ENCODE results near the gene HAUS3.
"Not testable (repeated sequence)": the region's sequence is repeated elsewhere in the genome, so short reads cannot be mapped to it uniquely, and the experiment has no call there.

HAUS3 gene

DNA sequence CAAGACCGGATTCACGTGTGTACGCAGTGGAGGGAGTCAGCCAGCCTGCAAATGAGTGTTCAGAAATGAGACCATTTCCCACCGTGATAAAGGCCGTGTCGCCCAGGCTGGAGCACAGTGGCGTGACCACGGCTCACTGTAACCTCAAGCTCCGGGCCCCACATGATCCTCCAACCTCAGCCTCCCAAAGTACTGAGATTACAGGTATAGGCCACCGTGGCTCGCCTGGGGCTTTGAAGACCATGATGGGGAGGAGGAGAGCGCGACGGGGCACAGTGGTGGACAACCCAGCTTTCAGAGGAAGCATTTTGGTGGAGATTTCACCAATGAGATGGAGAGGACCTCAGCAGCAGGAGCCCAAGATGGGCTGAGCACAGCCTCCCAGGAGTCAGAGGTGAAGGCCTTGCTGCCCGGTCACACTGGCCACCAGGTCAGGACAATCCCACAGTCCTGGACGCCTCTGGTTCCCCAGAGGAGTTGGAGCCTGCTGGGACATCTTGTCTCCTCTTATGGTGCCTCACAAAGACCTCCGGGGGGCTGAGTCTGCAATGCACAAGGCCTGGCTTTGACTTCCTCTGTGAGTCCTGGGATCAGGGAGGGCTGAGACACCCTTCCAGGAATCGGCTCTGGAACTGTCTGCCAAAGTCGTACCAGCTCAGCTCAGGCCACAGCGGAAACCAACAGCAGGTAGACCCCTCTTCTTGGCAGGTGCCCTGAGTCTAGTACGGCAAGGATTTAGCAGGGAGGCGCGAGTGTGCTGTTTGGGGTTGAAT lies 42.4 kb upstream of the HAUS3 start:
- H3K27me3 ChIP-seq (ENCODE audit: control insufficient read depth, insufficient read depth, low read length): no peaks in the 10 kb centered on the region
- H3K36me3 ChIP-seq (ENCODE audit: control insufficient read depth, insufficient read depth, low read length): no peaks in the 10 kb centered on the region
- H3K27ac ChIP-seq (ENCODE audit: low read depth, low read length): no peak overlapping the region
- no peaks in the 10 kb centered on the region for H3K4me1 ChIP-seq (ENCODE audit: control insufficient read depth, insufficient read depth, low read length)
- H3K9ac ChIP-seq (ENCODE audit: low read length): no peak overlapping the region
- H3K4me3 ChIP-seq (ENCODE audit: low read length): no peak overlapping the region

DNA sequence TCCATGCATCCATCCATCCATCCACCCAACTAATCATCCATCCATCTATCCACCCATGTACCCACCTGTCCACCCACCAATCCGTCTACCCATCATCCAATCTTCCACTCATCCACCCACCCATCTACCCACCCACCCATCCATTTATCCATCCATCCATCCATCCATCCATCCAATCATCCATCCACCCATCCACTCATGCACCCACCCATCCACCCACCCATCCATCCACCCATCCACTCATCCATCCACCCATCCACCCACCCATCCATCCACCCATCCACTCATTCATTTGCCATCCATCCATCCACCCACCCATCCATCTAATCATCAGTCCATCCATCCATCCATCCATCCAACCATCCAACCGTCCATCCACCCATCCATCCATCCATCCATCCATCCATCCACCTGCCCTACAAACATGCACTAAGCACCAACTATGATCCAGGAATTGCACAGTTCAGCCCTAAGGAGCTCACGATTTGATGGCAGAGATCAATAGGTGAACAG lies 41.3 kb upstream of the HAUS3 start:
- Histone ChIP-seq H3K36me3 (ENCODE audit: control insufficient read depth, insufficient read depth, low read length) (no peaks in the 10 kb centered on the region), H3K27ac (ENCODE audit: low read depth, low read length) (no peak overlapping the region), H3K4me3 (ENCODE audit: low read length) (no peak overlapping the region), H3K27me3 (ENCODE audit: control insufficient read depth, insufficient read depth, low read length) (no peaks in the 10 kb centered on the region), H3K4me1 (ENCODE audit: control insufficient read depth, insufficient read depth, low read length) (no peaks in the 10 kb centered on the region), H3K9ac (ENCODE audit: low read length) (no peak overlapping the region)

- no peak overlapping the region for H3K9ac ChIP-seq (ENCODE audit: low read length)
- H3K27ac ChIP-seq (ENCODE audit: low read depth, low read length): no peak overlapping the region
- no peak overlapping the region for H3K4me3 ChIP-seq (ENCODE audit: low read length)
- no peaks in the 10 kb centered on the region for H3K4me1 ChIP-seq (ENCODE audit: control insufficient read depth, insufficient read depth, low read length)
- no peaks in the 10 kb centered on the region for H3K36me3 ChIP-seq (ENCODE audit: control insufficient read depth, insufficient read depth, low read length)
- H3K27me3 ChIP-seq (ENCODE audit: control insufficient read depth, insufficient read depth, low read length): no peaks in the 10 kb centered on the region
Measured at GRCh38 chr4:2281575-2282343, 39.8 kb upstream of the HAUS3 start.

DNA sequence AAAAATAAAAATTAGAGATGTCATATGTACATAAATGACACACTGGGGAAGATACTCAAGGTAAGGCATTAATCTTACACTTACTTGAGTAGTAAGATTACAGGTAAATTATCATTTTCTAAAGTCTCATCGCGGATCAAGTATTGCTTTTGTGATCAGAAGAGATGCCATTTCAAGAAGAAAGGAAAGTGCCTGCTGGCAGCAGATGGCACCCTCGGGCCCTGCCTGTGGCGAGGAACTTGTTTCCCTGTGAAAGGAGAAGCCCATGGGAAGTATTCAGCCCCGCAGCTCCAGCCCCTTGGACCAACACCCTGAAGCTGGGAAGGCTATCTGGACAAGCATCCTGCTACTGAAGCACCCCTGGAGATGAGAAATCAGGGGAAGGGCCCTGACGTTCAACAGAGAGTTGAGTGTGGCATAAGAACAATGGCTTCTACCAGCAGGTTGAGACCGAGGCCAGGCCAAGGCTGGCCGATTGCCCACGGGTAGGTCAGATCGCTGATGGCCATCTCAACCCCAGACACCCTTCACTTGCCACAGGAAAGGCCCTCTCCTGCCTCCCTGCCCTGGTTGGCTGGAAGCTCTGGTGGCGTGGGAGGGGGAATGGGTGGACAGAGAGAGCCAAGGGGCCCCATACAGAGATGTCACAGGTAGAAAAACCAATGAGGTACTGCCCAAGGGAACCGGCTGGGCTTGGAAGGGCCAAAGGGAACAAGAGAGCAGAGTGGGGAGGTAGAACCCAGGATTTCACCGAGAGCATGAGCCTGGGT lies 38.8 kb upstream of the HAUS3 start:
- Histone ChIP-seq H3K27ac (ENCODE audit: low read depth, low read length) (no peak overlapping the region), H3K9ac (ENCODE audit: low read length) (no peak overlapping the region), H3K4me3 (ENCODE audit: low read length) (no peak overlapping the region), H3K27me3 (ENCODE audit: control insufficient read depth, insufficient read depth, low read length) (no peaks in the 10 kb centered on the region), H3K36me3 (ENCODE audit: control insufficient read depth, insufficient read depth, low read length) (no peaks in the 10 kb centered on the region), H3K4me1 (ENCODE audit: control insufficient read depth, insufficient read depth, low read length) (no peaks in the 10 kb centered on the region)

GRCh38 chr4:2277956-2278355 lies 36.0 kb upstream of the HAUS3 start:
- Histone ChIP-seq H3K4me3 (ENCODE audit: low read length) (no peak overlapping the region), H3K27ac (ENCODE audit: low read depth, low read length) (no peak overlapping the region), H3K36me3 (ENCODE audit: control insufficient read depth, insufficient read depth, low read length) (no peaks in the 10 kb centered on the region), H3K27me3 (ENCODE audit: control insufficient read depth, insufficient read depth, low read length) (no peaks in the 10 kb centered on the region), H3K9ac (ENCODE audit: low read length) (no peak overlapping the region), H3K4me1 (ENCODE audit: control insufficient read depth, insufficient read depth, low read length) (no peaks in the 10 kb centered on the region)

DNA sequence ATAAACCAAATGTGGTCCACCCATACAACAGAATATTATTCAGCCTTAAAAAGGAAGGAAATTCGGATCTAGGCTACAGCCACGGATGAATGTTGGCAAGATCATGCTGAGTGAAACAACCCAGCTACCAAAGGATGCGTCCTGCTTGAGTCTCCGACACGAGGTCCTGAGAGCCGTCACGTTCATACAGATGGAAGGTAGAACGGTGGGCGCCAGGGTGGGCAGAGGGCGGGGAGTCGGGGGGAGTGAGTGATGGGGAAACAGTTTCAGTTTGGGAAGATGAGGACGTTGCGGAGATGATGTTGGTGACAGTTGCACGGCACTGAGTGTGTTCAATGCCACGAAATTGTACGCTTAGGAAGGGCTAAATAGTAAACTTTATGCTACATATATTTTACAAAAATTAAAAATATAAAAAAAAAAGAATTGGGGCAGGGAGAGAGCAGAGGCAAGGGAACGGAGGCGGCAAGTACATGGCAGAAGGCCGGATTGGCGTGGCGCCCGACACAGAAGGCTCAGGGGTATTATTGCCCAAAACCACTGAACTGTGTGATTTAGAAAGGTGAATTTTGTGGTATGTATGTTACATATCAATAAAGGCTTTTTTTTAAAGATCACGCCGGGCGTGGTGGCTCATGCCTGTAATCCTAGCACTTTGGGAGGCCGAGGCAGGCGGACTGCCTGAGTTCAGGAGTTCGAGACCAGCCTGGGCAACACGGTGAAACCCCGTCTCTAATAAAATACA lies 34.8 kb upstream of the HAUS3 start:
- Histone ChIP-seq H3K27me3 (ENCODE audit: control insufficient read depth, insufficient read depth, low read length) (no peaks in the 10 kb centered on the region), H3K4me1 (ENCODE audit: control insufficient read depth, insufficient read depth, low read length) (no peaks in the 10 kb centered on the region), H3K9ac (ENCODE audit: low read length) (no peak overlapping the region), H3K4me3 (ENCODE audit: low read length) (no peak overlapping the region), H3K36me3 (ENCODE audit: control insufficient read depth, insufficient read depth, low read length) (peaks cover 2% of the 10 kb centered on the region), H3K27ac (ENCODE audit: low read depth, low read length) (no peak overlapping the region)

- Histone ChIP-seq H3K36me3 (ENCODE audit: control insufficient read depth, insufficient read depth, low read length) (peaks cover 2% of the 10 kb centered on the region), H3K27me3 (ENCODE audit: control insufficient read depth, insufficient read depth, low read length) (no peaks in the 10 kb centered on the region), H3K4me3 (ENCODE audit: low read length) (no peak overlapping the region), H3K4me1 (ENCODE audit: control insufficient read depth, insufficient read depth, low read length) (no peaks in the 10 kb centered on the region), H3K27ac (ENCODE audit: low read depth, low read length) (no peak overlapping the region), H3K9ac (ENCODE audit: low read length) (no peak overlapping the region)
Measured at GRCh38 chr4:2275546-2276251, 33.8 kb upstream of the HAUS3 start.

GRCh38 chr4:2275044-2275397 lies 33.1 kb upstream of the HAUS3 start:
- H3K4me3 ChIP-seq (ENCODE audit: low read length); H3K27me3 ChIP-seq (ENCODE audit: control insufficient read depth, insufficient read depth, low read length); H3K9ac ChIP-seq (ENCODE audit: low read length); H3K27ac ChIP-seq (ENCODE audit: low read depth, low read length); H3K4me1 ChIP-seq (ENCODE audit: control insufficient read depth, insufficient read depth, low read length); H3K36me3 ChIP-seq (ENCODE audit: control insufficient read depth, insufficient read depth, low read length): not testable (repeated sequence)

- H3K9ac ChIP-seq (ENCODE audit: low read length): no peak overlapping the region
- no peaks in the 10 kb centered on the region for H3K27me3 ChIP-seq (ENCODE audit: control insufficient read depth, insufficient read depth, low read length)
- no peak overlapping the region for H3K4me3 ChIP-seq (ENCODE audit: low read length)
- H3K36me3 ChIP-seq (ENCODE audit: control insufficient read depth, insufficient read depth, low read length): peaks cover 2% of the 10 kb centered on the region
- no peak overlapping the region for H3K27ac ChIP-seq (ENCODE audit: low read depth, low read length)
- H3K4me1 ChIP-seq (ENCODE audit: control insufficient read depth, insufficient read depth, low read length): no peaks in the 10 kb centered on the region
Measured at GRCh38 chr4:2274320-2275043, 32.6 kb upstream of the HAUS3 start.

DNA sequence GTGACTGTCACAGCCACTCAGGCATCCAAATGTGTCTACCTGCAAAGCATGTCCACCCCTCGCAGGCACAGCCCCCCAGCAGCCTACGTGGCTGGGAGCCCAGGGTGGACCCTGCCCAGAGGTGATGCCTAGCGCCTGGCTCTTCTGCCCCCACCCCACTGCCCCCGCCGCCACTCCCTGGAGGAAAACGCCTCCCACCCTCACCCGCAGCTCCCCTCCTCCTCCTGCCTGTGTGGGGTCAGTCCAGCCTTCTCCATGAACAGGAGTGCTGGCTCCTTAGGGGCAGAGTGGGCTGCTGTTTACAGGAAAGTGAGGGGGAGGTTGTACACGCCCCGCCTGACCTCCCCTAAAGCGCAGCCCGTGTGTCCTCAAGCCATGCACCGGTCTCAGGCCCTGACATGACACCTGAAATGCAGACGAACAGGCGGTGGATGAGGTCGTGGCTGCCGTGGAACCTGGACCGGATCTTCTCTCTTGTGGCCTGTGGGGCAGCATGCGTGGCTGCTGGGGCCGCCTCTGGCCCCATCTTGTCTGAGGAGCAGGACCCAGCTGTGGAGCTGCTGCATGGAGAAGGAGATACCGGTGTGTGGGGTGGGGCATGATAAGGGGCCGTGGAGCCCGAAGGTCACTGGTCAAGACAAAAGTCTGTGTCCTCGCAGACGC lies 31.9 kb upstream of the HAUS3 start:
- Histone ChIP-seq H3K36me3 (ENCODE audit: control insufficient read depth, insufficient read depth, low read length) (peaks cover 2% of the 10 kb centered on the region), H3K27ac (ENCODE audit: low read depth, low read length) (no peak overlapping the region), H3K4me3 (ENCODE audit: low read length) (no peak overlapping the region), H3K4me1 (ENCODE audit: control insufficient read depth, insufficient read depth, low read length) (no peaks in the 10 kb centered on the region), H3K9ac (ENCODE audit: low read length) (no peak overlapping the region), H3K27me3 (ENCODE audit: control insufficient read depth, insufficient read depth, low read length) (no peaks in the 10 kb centered on the region)

GRCh38 chr4:2273221-2273620 lies 31.3 kb upstream of the HAUS3 start:
- Histone ChIP-seq H3K9ac (ENCODE audit: low read length) (no peak overlapping the region), H3K36me3 (ENCODE audit: control insufficient read depth, insufficient read depth, low read length) (peaks cover 2% of the 10 kb centered on the region), H3K27me3 (ENCODE audit: control insufficient read depth, insufficient read depth, low read length) (no peaks in the 10 kb centered on the region), H3K4me1 (ENCODE audit: control insufficient read depth, insufficient read depth, low read length) (no peaks in the 10 kb centered on the region), H3K4me3 (ENCODE audit: low read length) (no peak overlapping the region), H3K27ac (ENCODE audit: low read depth, low read length) (no peak overlapping the region)

Data from rectal smooth muscle tissue (tissue), 1 donor.